Measurements from ENCODE around the gene RAB33B. TPM values are rescaled to one million over a fixed set of nuclear protein-coding genes. Genes with fewer than 3 reads are reported as not detected.
"Not testable (repeated sequence)": the region's sequence is repeated elsewhere in the genome, so short reads cannot be mapped to it uniquely, and the experiment has no call there.

The RAB33B gene
- polyA plus RNA-seq, 10 donors: 8.9 to 11.9 (median 10.2) TPM

GRCh38 chr4:139458999-139459398 lies 5.1 kb downstream of the RAB33B start:
- DNase-seq: no peak

GRCh38 chr4:139460565-139460964 lies 6.6 kb downstream of the RAB33B start:
- DNase-seq: no peak

GRCh38 chr4:139461022-139461628 lies 7.2 kb downstream of the RAB33B start:
- no peak for DNase-seq

GRCh38 chr4:139464512-139464911 lies 10.6 kb downstream of the RAB33B start:
- not testable (repeated sequence) for DNase-seq

- no peak for DNase-seq
These were observed 12.0 kb downstream of the RAB33B start for GRCh38 chr4:139465922-139466321.

GRCh38 chr4:139468756-139469155 lies 14.8 kb downstream of the RAB33B start:
- not testable (repeated sequence) for DNase-seq

- DNase-seq: no peak
These were observed 15.3 kb downstream of the RAB33B start for GRCh38 chr4:139469216-139469615.

GRCh38 chr4:139469869-139470268 lies 15.9 kb downstream of the RAB33B start:
- DNase-seq: no peak

- DNase-seq: no peak
These were observed 16.4 kb downstream of the RAB33B start for GRCh38 chr4:139470295-139470694.

GRCh38 chr4:139470997-139471665 lies 17.2 kb downstream of the RAB33B start:
- no peak for DNase-seq

- no peak for DNase-seq
These were observed 18.9 kb downstream of the RAB33B start for GRCh38 chr4:139472852-139473251.

GRCh38 chr4:139476363-139476762 lies 22.4 kb downstream of the RAB33B start:
- DNase-seq: no peak

GRCh38 chr4:139481465-139481864 lies 27.5 kb downstream of the RAB33B start:
- DNase-seq: no peak

- DNase-seq: no peak
These were observed 29.1 kb downstream of the RAB33B start for GRCh38 chr4:139483000-139483399.

GRCh38 chr4:139484783-139485311 lies 30.9 kb downstream of the RAB33B start:
- no peak for DNase-seq

- no peak for DNase-seq
These were observed 34.5 kb downstream of the RAB33B start for GRCh38 chr4:139488442-139488841.

- no peak for DNase-seq
These were observed 35.7 kb downstream of the RAB33B start for GRCh38 chr4:139489638-139490037.

- no peak for DNase-seq
These were observed 38.5 kb downstream of the RAB33B start for GRCh38 chr4:139492429-139492828.

- DNase-seq: no peak
These were observed 39.3 kb downstream of the RAB33B start for GRCh38 chr4:139493176-139493575.

GRCh38 chr4:139499186-139499585 lies 45.3 kb downstream of the RAB33B start:
- no peak for DNase-seq

- DNase-seq: no peak
These were observed 47.2 kb downstream of the RAB33B start for GRCh38 chr4:139501117-139501516.

- no peak for DNase-seq
These were observed 47.6 kb downstream of the RAB33B start for GRCh38 chr4:139501527-139501926.

All from muscle of back (tissue), 11 donors.